CD4-positive, alpha-beta T cell (primary cell): ENCODE data around the gene DNMT3A. TPM values are rescaled to one million over a fixed set of nuclear protein-coding genes. Genes with fewer than 3 reads are reported as not detected.

Experiments used
- ATAC-seq: fragments of 200-7000 bp; cut with Tn5 transposase; one replicate; pipeline ENCODE4 v1.10.0; 2022; ENCODE audit warnings: mild to moderate bottlenecking; ENCODE audit not compliant: poor library complexity
- CTCF ChIA-PET: fragments of 350-600 bp; sonication (Branson Sonifier 250); formaldehyde crosslinking; loops from one replicate; lab custom pipeline; 2021; ENCODE audit warnings: antibody characterized with exemption, inconsistent platforms; lab: Charles Lee
- POLR2A ChIA-PET: fragments of 350-600 bp; sonication (Branson Sonifier 250); formaldehyde crosslinking; loops from one replicate; lab custom pipeline; 2021; ENCODE audit warnings: antibody characterized with exemption, inconsistent platforms; lab: Charles Lee
- DNase-seq, 14 experiments: peaks; one replicate each; pipeline ENCODE4 v3.0.0-alpha.2; 2013 to 2020; ENCODE audit warnings: mixed read lengths in 2 of 14
- H3K27ac ChIP-seq, 2 donors: one replicate each; pipeline versions ENCODE4 v1.5.1 to v1.7.0; 2013; ENCODE audit warnings: low read length in 2 of 2, low read depth in 1 of 2, mild to moderate bottlenecking in 1 of 2
- H3K27me3 ChIP-seq, 2 experiments: 1 replicate in 1 of 2; 2 replicates in 1 of 2; pipeline versions ENCODE4 v1.6.1 to v1.7.0; 2013; ENCODE audit warnings: low read length in 2 of 2, control low read depth in 1 of 2, mild to moderate bottlenecking in 1 of 2, moderate library complexity in 1 of 2; ENCODE audit not compliant: insufficient read depth in 2 of 2, control insufficient read depth in 1 of 2
- H3K36me3 ChIP-seq: one replicate; pipeline ENCODE4 v1.6.1; 2013; ENCODE audit warnings: low read length, control low read depth; ENCODE audit not compliant: insufficient read depth
- H3K4me1 ChIP-seq: one replicate; pipeline ENCODE4 v1.6.1; 2013; ENCODE audit warnings: low read length, control low read depth; ENCODE audit not compliant: insufficient read depth
- H3K4me3 ChIP-seq: one replicate; pipeline ENCODE4 v1.5.1; 2013; ENCODE audit warnings: mild to moderate bottlenecking, low read length, moderate library complexity
- H3K9me3 ChIP-seq, 2 experiments: 1 replicate in 1 of 2; 2 replicates in 1 of 2; pipeline versions ENCODE4 v1.6.1 to v1.7.0; 2013; ENCODE audit warnings: low read length in 2 of 2, mild to moderate bottlenecking in 2 of 2, control low read depth in 1 of 2, moderate library complexity in 1 of 2; ENCODE audit not compliant: control insufficient read depth in 1 of 2, insufficient read depth in 1 of 2
- H3K27ac Mint-ChIP-seq: one replicate; pipeline ENCODE4 v1.8.0; 2020; ENCODE audit warnings: mixed read lengths
- H3K27me3 Mint-ChIP-seq: one replicate; pipeline ENCODE4 v1.8.0; 2021; ENCODE audit warnings: mixed read lengths
- H3K36me3 Mint-ChIP-seq: one replicate; pipeline ENCODE4 v1.8.0; 2021; ENCODE audit warnings: low read depth, mixed read lengths
- H3K4me1 Mint-ChIP-seq: one replicate; pipeline ENCODE4 v1.8.0; 2021; ENCODE audit warnings: low read depth, mixed read lengths
- H3K4me3 Mint-ChIP-seq: one replicate; pipeline ENCODE4 v1.8.0; 2020; ENCODE audit warnings: mild to moderate bottlenecking, mixed read lengths
- H3K9me3 Mint-ChIP-seq: one replicate; pipeline ENCODE4 v1.8.0; 2020; ENCODE audit warnings: mixed read lengths
- CTCF ChIP-seq: fragments of 200-600 bp; IDR thresholded peaks from one replicate; pipeline ENCODE4 v1.8.0; 2022; ENCODE audit warnings: antibody characterized with exemption, mild to moderate bottlenecking
- intact Hi-C, 2 experiments: fragments of 100-400 bp; cut with DNase I in 1 of 2; cut with micrococcal nuclease in 1 of 2; formaldehyde crosslinking; loops; one replicate each; pipeline versions ENCODE4 v1.15.1 to v1.9.0; 2023 to 2025; cut with DNase I, micrococcal nuclease
- total RNA-seq, 174 experiments: library from RNA in 2 of 174; stranded (reverse) in 2 of 174; gene quantifications; one replicate each; pipeline ENCODE4 v1.2.3 and lab custom pipeline; 2021 to 2026

DNMT3A gene
- total RNA-seq, 2 experiments from 2014 or later: 57.1 to 62.1 TPM

- Mint-ChIP-seq H3K4me3 (peak overlapping the region; percentile 81), H3K4me1 (peaks cover 48% of the 10 kb centered on the region), H3K27ac (peak overlapping the region; percentile 76), H3K27me3 (no peaks in the 10 kb centered on the region), H3K9me3 (peaks cover 2% of the 10 kb centered on the region), H3K36me3 (peaks cover 27% of the 10 kb centered on the region)
- intact Hi-C loops: no loop called here
- Histone ChIP-seq H3K4me3 (peak overlapping the region; percentile 47), H3K4me1 (peaks cover 34% of the 10 kb centered on the region), H3K36me3 (peaks cover 8% of the 10 kb centered on the region), H3K9me3 (peaks cover 8 to 15% of the 10 kb centered on the region in 2 experiments), H3K27me3 (no peaks in the 10 kb centered on the region), H3K27ac (peak overlapping the region in 1 of 2 donors; percentile 56)
- TF ChIP-seq CTCF: no peak
- peak; percentile 76 for ATAC-seq
- CTCF ChIA-PET: interaction anchor here (1.0 kb wide), 1 partner anchor 14 kb away, joined by 4 read pairs; no protein-coding TSS in a partner anchor
- POLR2A ChIA-PET: interaction anchor here (0.6 to 2.7 kb wide), 10 partner anchors 8 to 107 kb away, joined by 3 to 14 read pairs (median 6); no protein-coding TSS in a partner anchor
- peak in 11 of 14 experiments; percentile 32 to 80 (median 50) for DNase-seq
Measured at GRCh38 chr2:25323042-25323514, 18.6 kb downstream of the DNMT3A start.

GRCh38 chr2:25322312-25322711 is 19.4 kb downstream of the DNMT3A start:
- peaks cover 55% of the 10 kb centered on the region for H3K4me1 Mint-ChIP-seq
- peaks cover 2% of the 10 kb centered on the region for H3K9me3 Mint-ChIP-seq
- DNase-seq (no peak), ATAC-seq (no peak)
- no peaks in the 10 kb centered on the region for H3K27me3 Mint-ChIP-seq
- POLR2A ChIA-PET: interaction anchor here (0.6 to 2.1 kb wide), 6 partner anchors 15 to 106 kb away, joined by 3 to 8 read pairs (median 4); no protein-coding TSS in a partner anchor
- peak overlapping the region; percentile 76 for H3K27ac Mint-ChIP-seq
- Histone ChIP-seq H3K4me3 (no peak overlapping the region), H3K4me1 (peaks cover 37% of the 10 kb centered on the region), H3K36me3 (peaks cover 4% of the 10 kb centered on the region), H3K9me3 (peaks cover 8 to 11% of the 10 kb centered on the region in 2 experiments), H3K27ac (peak overlapping the region in 1 of 2 donors; percentile 24), H3K27me3 (no peaks in the 10 kb centered on the region)
- intact Hi-C loops: no loop called here
- peak overlapping the region; percentile 11 for H3K4me3 Mint-ChIP-seq
- H3K36me3 Mint-ChIP-seq: peaks cover 20% of the 10 kb centered on the region
- TF ChIP-seq CTCF: no peak
- CTCF ChIA-PET: interaction anchor here (1.0 kb wide), 1 partner anchor 13 kb away, joined by 4 read pairs; no protein-coding TSS in a partner anchor

GRCh38 chr2:25320077-25320476 is 21.6 kb downstream of the DNMT3A start:
- ChIA-PET CTCF (no interaction called here), POLR2A (no interaction called here)
- Histone ChIP-seq H3K36me3 (peaks cover 5% of the 10 kb centered on the region), H3K27ac (no peak overlapping the region), H3K4me3 (no peak overlapping the region), H3K27me3 (no peaks in the 10 kb centered on the region), H3K4me1 (peaks cover 48% of the 10 kb centered on the region), H3K9me3 (no peaks in the 10 kb centered on the region)
- Mint-ChIP-seq H3K36me3 (peaks cover 5% of the 10 kb centered on the region), H3K4me1 (peaks cover 70% of the 10 kb centered on the region), H3K9me3 (no peaks in the 10 kb centered on the region), H3K27me3 (no peaks in the 10 kb centered on the region), H3K4me3 (no peak overlapping the region), H3K27ac (peak overlapping the region; percentile 3)
- ATAC-seq (no peak), DNase-seq (no peak)
- no peak for TF ChIP-seq CTCF
- intact Hi-C loops: no loop called here
